ENCODE data around the gene INF2.

DNA sequence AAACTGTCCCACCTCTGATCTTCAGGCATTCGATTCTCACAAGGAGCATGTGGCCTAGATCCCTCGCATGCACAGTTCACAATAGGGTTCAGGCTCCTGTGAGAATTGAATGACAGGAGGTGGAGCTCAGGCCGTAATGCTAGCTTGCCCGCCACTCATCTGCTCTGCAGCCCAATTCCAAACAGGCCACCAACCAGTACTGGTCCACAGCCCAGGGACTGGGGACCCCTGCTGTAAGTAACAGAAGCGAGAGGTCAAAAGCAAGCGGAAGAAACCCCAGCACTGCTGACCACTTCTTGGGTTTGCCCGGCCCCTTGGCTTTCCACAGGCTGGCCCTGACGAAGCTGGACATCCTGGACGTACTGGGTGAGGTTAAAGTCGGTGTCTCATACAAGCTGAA, 55.1 kb downstream of the INF2 start:
- TF ChIP-seq, protein P1, sequence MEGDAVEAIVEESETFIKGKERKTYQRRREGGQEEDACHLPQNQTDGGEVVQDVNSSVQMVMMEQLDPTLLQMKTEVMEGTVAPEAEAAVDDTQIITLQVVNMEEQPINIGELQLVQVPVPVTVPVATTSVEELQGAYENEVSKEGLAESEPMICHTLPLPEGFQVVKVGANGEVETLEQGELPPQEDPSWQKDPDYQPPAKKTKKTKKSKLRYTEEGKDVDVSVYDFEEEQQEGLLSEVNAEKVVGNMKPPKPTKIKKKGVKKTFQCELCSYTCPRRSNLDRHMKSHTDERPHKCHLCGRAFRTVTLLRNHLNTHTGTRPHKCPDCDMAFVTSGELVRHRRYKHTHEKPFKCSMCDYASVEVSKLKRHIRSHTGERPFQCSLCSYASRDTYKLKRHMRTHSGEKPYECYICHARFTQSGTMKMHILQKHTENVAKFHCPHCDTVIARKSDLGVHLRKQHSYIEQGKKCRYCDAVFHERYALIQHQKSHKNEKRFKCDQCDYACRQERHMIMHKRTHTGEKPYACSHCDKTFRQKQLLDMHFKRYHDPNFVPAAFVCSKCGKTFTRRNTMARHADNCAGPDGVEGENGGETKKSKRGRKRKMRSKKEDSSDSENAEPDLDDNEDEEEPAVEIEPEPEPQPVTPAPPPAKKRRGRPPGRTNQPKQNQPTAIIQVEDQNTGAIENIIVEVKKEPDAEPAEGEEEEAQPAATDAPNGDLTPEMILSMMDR (IDR thresholded peaks at IDR 0.05; ENCODE audit: insufficient read depth, low read length), result no peak
- TF ChIP-seq SPI1 (IDR thresholded peaks at IDR 0.05; ENCODE audit: borderline replicate concordance, low read depth) (no peak), POLR2AphosphoS5 (IDR thresholded peaks at IDR 0.05; ENCODE audit: low read depth) (no peak), GABPA (IDR thresholded peaks at IDR 0.05; ENCODE audit: low read depth) (no peak)
